Measurements from ENCODE around the gene PDE4D. TPM values are rescaled to one million over a fixed set of nuclear protein-coding genes. Genes with fewer than 3 reads are reported as not detected.

PDE4D gene
- total RNA-seq, 1 experiment from 2014 or later = 11.6 TPM

DNA sequence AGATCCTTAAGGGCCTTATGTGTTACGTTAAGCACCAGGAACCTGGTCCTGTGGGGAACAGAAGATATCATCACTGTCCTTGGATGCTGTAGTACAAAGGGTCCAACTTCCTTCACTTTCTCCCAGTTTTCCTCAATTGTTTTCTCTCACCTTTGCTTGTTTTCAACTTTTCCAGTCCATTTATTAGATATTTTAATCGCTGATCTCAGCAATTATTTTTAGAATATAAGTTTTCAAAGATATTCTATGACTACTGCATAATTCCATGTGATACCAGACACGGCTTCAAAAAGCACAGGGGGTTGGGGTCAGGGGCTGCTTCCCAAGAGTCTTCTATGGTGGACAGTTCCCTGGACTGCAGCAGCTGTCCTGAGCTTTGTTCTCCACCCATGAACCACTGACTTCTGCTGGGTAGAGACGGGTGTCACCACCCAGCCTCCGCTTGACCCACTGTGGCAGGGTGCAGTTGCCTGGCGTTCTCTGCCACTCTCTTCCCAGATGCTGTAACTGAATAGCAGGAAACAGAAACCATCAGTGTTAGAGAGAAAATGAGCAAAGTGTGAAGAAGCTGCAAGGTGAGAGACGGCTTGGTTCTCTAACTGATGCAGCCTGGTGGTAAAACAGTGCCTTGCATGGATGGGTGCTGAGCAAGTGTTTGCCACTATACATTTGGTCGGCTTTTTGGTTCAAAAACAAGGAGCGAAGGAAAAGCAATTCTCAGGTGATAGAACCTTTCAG, 927.7 kb downstream of the PDE4D start:
- no peak for DNase-seq
- no peaks in the 10 kb centered on the region for H3K4me1 Mint-ChIP-seq (ENCODE audit: low read depth, unreplicated experiment)
- intact Hi-C loops (cut with micrococcal nuclease; ENCODE audit: unreplicated experiment) = loop anchor here (5.0 kb wide), 1 partner anchor 921 kb away; no protein-coding TSS in a partner anchor
- no peaks in the 10 kb centered on the region for H3K36me3 Mint-ChIP-seq (ENCODE audit: insufficient read depth, unreplicated experiment)
- BruUV-seq (replicated peaks) = no TSS peak
- CTCF ChIA-PET = no interaction called here
- TF ChIP-seq, protein P1, sequence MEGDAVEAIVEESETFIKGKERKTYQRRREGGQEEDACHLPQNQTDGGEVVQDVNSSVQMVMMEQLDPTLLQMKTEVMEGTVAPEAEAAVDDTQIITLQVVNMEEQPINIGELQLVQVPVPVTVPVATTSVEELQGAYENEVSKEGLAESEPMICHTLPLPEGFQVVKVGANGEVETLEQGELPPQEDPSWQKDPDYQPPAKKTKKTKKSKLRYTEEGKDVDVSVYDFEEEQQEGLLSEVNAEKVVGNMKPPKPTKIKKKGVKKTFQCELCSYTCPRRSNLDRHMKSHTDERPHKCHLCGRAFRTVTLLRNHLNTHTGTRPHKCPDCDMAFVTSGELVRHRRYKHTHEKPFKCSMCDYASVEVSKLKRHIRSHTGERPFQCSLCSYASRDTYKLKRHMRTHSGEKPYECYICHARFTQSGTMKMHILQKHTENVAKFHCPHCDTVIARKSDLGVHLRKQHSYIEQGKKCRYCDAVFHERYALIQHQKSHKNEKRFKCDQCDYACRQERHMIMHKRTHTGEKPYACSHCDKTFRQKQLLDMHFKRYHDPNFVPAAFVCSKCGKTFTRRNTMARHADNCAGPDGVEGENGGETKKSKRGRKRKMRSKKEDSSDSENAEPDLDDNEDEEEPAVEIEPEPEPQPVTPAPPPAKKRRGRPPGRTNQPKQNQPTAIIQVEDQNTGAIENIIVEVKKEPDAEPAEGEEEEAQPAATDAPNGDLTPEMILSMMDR (IDR thresholded peaks at IDR 0.05; ENCODE audit: unreplicated experiment) = no peak
- peaks cover 21% of the 10 kb centered on the region for H3K27me3 Mint-ChIP-seq (ENCODE audit: unreplicated experiment)
- H3K27ac Mint-ChIP-seq (ENCODE audit: unreplicated experiment) = no peak overlapping the region
- no peak overlapping the region for H3K4me3 Mint-ChIP-seq (ENCODE audit: low read depth, unreplicated experiment)
- H3K9me3 Mint-ChIP-seq (ENCODE audit: low read depth, unreplicated experiment) = no peaks in the 10 kb centered on the region

DNA sequence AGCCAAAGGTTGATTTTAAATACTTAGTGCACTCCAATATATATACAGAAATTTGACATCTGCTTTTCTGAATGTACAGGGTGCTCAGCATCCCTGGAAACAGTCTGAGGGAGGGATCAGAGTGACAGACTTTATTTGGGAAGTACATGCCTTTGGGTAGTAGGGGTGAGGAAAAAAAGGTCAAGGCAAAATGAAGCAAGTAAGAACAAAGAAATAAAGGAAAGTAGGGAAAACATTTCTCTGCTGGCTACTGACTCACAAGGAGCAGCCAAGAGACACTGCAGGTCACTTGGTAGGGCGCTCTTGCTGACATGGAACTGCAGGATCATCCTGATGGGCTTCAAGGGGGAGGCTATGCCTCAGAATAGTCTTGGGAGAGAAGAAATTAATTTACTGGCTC, 929.7 kb downstream of the PDE4D start:
- no peak for DNase-seq
- H3K9me3 Mint-ChIP-seq (ENCODE audit: low read depth, unreplicated experiment) = no peaks in the 10 kb centered on the region
- no peaks in the 10 kb centered on the region for H3K4me1 Mint-ChIP-seq (ENCODE audit: low read depth, unreplicated experiment)
- BruUV-seq (replicated peaks) = no TSS peak
- H3K27me3 Mint-ChIP-seq (ENCODE audit: unreplicated experiment) = peaks cover 21% of the 10 kb centered on the region
- H3K4me3 Mint-ChIP-seq (ENCODE audit: low read depth, unreplicated experiment) = no peak overlapping the region
- CTCF ChIA-PET = no interaction called here
- intact Hi-C loops (cut with micrococcal nuclease; ENCODE audit: unreplicated experiment) = no loop called here
- no peaks in the 10 kb centered on the region for H3K36me3 Mint-ChIP-seq (ENCODE audit: insufficient read depth, unreplicated experiment)
- H3K27ac Mint-ChIP-seq (ENCODE audit: unreplicated experiment) = no peak overlapping the region
- TF ChIP-seq, protein P1 (IDR thresholded peaks at IDR 0.05; ENCODE audit: unreplicated experiment) = no peak

DNA sequence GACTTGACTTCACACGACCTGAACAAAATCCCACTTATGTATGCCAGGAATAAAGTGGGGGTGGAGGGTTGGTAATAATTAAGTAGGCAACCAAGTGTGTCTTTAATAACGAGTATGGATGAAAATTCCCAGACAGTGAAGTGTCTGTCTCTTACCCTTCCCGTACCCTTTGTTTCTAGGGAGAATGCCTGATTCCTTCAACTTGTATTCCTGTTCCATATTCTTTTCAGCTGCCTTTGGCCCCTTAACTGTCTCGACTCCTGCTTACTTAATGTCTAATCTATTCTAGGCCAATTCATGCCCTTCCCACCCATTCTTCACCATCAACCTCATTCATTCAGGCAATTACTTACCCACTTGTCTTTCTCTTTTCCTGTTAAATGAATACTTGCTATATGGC, 930.2 kb downstream of the PDE4D start:
- Mint-ChIP-seq H3K36me3 (ENCODE audit: insufficient read depth, unreplicated experiment) (no peaks in the 10 kb centered on the region), H3K27me3 (ENCODE audit: unreplicated experiment) (peaks cover 21% of the 10 kb centered on the region), H3K9me3 (ENCODE audit: low read depth, unreplicated experiment) (no peaks in the 10 kb centered on the region), H3K27ac (ENCODE audit: unreplicated experiment) (no peak overlapping the region), H3K4me3 (ENCODE audit: low read depth, unreplicated experiment) (no peak overlapping the region), H3K4me1 (ENCODE audit: low read depth, unreplicated experiment) (no peaks in the 10 kb centered on the region)
- CTCF ChIA-PET = no interaction called here
- no TSS peak for BruUV-seq (replicated peaks)
- TF ChIP-seq, protein P1 (IDR thresholded peaks at IDR 0.05; ENCODE audit: unreplicated experiment) = no peak
- intact Hi-C loops (cut with micrococcal nuclease; ENCODE audit: unreplicated experiment) = no loop called here
- no peak for DNase-seq

DNA sequence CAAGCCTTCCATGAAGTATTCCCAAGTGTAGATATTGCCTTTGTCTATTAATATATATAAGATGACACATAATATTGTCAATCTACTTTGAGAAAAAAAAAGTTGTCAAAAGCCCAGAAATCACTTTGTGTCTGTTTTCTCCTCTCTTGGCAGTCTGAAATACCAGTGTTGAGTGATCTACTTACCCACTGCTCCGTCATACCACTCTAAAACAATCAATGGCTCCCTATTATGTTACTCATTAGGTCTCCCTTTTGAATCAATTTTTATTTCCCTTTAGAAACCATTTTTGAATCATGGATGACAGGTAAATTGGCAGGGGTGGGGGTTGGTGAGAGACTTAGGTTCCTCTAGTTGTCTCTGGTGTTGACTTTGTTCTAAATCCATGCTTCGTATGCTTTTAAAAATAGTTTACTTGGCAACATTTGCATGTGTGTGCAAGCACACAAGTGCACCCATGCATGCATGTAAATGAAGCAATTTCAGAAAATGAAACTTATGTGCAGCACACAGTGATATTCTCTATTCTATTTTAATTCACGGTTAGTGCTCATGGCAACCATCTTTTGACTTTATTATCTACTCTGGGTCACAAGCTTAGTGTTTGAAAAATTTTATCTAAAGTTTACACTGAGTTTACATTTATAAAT, 931.8 kb downstream of the PDE4D start:
- Mint-ChIP-seq H3K27me3 (ENCODE audit: unreplicated experiment) (peaks cover 21% of the 10 kb centered on the region), H3K9me3 (ENCODE audit: low read depth, unreplicated experiment) (no peaks in the 10 kb centered on the region), H3K36me3 (ENCODE audit: insufficient read depth, unreplicated experiment) (no peaks in the 10 kb centered on the region), H3K4me1 (ENCODE audit: low read depth, unreplicated experiment) (no peaks in the 10 kb centered on the region), H3K27ac (ENCODE audit: unreplicated experiment) (no peak overlapping the region), H3K4me3 (ENCODE audit: low read depth, unreplicated experiment) (no peak overlapping the region)
- no TSS peak for BruUV-seq (replicated peaks)
- intact Hi-C loops (cut with micrococcal nuclease; ENCODE audit: unreplicated experiment) = no loop called here
- TF ChIP-seq, protein P1 (IDR thresholded peaks at IDR 0.05; ENCODE audit: unreplicated experiment) = no peak
- DNase-seq = no peak
- CTCF ChIA-PET = no interaction called here

Data from Calu3 (cell line).